Activated T-cell treated with anti-CD3 and anti-CD28 coated beads for 4 hours (primary cell): ENCODE results near the gene PKDREJ.
A peak's percentile ranks its signal among the peaks of the same experiment; 100 is the strongest.
"Not testable (repeated sequence)": the region's sequence is repeated elsewhere in the genome, so short reads cannot be mapped to it uniquely, and the experiment has no call there.

Experiments
- DNase-seq: peaks from one replicate; pipeline ENCODE4 v3.0.0-alpha.2; 2020

PKDREJ gene

DNA sequence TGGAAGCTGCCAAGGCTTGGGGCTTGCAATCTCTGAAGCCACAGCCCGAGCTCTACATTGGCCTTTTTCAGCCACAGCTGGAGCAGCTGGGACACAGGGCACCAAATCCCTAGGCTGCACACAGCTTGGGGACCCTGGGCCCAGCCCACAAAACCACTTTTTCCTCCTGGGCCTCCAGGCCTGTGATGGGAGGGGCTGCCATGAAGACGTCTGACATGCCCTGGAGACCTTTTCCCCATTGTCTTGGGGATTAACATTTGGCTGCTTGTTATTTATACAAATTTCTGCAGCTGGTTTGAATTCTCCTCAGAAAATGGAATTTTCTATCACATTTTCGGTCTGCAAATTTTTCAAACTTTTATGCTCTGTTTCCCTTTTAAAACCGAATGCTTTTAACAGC is 2.5 kb upstream of the PKDREJ start:
- DNase-seq: not testable (repeated sequence)

DNA sequence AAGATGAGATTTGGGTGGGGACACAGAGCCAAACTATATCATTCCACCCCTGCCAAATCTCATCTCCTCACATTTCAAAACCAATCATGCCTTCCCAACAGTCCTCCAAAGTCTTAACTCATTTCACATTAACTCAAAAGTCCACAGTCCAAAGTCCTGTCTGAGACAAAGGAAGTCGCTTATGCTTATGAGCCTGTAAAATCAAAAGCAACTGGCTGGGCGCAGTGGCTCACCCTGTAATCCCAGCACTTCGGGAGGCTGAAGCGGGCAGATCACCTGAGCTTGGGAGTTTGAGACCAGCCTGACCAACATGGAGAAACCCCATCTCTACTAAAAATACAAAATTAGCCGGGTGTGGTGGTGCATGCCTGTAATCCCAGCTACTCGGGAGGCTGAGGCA is 1.4 kb upstream of the PKDREJ start:
- DNase-seq: not testable (repeated sequence)

DNA sequence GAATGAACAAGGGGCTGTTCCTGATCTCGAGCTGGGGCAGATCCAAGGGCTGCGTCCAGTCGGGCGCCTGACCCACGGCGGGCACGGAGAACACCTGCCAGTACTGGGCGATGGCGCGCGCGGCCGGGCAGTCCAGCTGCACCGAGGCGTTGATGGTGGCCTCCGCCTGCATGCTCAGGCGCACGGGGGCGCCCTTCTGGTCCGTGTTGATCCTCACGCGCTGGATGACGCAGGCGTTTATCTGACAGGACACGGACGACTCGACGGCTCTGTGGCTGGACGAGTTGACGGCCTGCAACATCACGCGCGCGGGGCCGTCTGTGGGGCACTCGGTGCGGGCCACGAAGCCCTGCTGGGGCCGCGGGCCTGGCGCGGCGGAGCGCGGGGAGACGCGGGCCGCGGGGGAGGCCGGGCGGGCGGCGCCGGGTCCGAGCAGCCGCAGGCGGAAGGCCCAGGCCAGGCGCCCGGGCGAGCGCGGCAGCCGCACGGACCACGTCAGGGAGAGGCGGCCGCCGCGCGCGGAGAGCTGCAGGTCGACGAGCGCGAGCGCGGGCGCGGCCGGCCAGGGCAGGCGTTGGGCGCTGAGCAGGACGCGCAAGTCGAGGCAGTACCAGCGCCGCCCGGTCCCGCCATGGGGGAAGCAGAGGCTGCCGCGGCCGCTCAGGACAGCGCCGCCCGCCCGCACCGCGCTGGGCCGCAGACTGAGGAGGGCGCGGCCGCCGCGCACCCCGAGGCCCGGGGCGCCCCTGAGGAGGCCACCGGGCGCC is 511 bp downstream of the PKDREJ start:
- DNase-seq: no peak

DNA sequence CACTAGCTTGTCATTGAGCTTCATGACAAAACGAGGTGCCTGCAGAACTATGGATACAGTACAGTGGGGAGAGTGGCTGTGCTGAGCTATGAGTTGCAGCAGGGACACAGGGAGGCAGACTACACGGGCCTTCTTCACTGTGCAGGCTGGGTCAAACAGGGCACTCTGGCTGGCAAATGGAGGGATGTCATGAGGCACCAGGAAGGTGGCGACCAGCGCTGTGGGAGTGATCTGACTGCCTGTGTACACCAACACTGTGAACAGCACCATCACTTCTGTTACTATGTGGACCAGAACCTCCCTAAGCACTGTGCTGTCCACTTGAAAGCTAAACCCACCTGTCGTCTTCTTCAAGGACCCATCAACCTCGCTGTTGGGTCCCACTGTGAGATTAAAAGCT is 3.1 kb downstream of the PKDREJ start:
- DNase-seq: no peak

DNA sequence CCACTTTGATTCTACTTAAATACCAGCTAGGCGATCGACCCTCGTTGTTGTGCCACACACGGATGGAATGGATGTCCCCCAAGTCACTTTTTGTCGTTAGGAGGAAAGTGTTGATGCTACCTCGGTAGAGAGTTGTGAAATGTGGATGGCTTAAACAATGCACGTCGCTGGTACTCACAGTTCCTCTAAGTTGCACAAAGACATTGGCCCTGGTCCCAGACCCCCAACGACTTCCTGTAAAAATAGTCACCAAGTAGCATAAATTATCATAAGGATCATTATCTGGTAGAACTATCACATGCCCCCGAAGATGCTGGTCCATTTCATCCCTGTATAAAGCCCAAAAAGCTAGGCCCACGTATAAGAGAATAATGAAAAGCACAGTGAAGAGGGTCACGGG is 3.8 kb downstream of the PKDREJ start:
- DNase-seq: no peak

DNA sequence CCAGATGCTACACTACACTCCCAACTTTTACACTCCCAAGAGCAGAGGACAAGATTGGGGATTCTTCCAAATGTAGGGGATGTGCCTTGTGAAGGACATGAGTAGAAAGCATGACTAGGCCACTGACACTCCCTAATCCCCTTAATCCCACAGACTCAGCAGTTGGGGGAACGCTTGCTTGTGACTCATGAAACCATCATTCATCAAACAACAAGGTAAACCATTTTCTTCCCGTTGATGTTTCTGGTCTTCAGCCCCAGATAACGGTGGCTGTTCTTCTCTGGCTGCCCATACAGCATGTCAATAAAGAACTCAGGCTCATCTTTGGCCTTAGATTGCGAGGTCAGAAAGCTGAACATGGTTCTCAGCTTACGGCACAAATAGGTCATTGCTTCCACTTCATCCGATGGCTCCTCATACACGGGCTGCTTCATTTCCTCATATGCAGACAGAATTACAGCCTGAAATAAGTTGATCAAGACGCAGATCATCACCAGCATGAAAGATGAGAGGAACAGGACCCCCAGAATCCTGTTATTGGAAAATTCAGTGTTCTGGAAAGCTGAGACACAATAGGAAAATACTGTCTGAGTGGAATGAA is 6.7 kb downstream of the PKDREJ start:
- DNase-seq: no peak

DNA sequence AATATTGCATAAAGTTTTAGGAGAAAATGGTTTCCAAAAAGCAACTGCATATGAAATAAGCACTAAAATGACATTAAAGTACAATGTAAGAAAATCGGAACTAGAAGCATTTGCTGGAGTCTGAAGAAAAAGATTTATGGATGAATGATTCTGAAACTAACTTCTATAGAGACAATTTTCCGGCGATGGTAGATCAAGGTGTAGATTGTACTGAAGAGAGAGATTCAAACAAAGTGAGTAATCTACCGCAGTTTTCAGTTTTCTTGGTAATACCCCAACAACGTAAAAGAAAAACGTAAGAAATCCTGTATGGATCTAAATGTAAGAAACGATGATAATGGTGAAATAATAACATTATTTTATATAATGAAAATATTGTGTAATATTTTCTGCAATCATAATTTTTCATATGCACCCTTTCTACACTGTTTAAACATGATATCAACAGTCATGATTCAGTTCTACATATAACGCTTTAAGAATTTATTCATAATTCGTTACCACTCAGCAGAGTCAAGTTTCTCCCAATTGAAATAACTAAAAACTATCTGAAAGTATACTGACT is 11.2 kb downstream of the PKDREJ start:
- no peak for DNase-seq

DNA sequence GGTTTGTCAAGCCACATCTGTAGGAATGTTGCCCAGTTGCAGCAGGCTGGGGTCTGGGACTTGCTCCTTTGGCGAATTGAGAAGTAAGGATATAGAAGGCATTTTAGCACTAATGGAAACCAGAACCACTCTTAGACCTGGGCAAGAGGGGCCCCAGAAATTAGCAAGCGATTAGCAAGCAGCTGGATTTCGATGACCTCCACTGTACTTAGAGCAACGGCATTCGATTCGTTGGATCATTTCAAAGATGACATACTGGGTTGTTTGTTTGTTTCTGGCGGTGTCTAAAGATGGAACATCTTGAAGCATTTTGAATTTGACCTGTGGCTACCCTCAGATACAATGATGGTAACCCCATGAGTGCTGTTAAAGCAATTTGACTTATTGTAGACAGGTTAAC is 11.9 kb downstream of the PKDREJ start:
- no peak for DNase-seq

DNA sequence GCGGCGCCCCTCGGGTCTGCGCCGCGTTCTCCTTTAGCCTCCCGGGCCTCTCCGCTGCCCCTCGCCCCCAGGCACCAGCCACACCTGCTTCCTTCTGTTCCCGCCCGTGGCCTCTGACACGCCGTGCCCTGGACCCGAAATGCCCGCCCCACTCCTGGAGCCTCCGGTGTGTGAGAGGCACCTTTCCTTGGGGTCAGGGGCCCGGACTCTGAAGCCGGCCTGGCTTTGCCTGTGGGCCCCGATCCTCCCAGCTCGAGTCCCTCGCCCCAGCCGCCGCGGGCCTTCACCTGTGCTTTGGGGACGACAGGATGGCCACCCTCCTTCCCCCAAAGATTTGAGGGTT is 12.4 kb downstream of the PKDREJ start:
- no peak for DNase-seq

DNA sequence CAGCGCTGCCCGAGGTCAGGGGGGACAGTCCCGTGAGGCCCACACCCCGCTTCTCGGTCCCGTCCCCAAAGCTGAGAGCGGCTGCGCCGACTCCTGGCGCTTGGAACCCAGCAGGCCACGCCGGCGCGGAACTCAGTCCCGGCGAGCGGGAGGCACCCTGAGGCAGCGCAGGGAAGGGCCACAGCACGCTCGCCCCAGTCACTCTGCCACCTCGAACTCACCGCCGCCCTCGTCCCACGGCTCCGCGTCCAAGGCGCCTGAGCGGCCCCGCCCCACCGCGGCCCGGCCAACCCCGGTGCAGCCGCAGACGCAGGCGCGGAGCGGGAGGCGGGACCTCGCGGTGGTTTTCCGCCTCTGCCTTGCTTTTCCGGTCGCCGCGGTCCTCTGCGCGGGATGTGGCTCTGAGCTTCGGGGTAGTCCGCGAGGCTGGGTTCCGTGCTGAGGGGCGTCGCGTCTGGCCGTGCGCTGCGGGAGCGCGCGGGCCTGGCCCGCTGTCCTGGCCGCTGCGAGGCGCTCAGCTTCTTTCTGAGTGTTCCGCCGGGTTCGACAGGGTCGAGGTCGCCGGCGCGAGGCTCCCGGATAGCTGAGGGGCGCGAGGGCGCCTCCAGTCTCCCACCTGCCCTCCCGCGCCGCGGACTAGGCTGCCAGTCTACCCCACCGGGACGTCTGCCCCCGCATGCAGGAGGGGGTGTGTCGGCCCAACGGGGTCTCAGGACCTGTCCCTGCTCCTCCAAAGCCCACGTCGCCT is 12.9 kb downstream of the PKDREJ start, which contains the start of gene CDPF1:
TSS of gene CDPF1 (minus strand) at position 259 of the 748 bp plus-strand sequence. CDS start 2,009 bp downstream, outside the sequence.
- DNase-seq: peak; percentile 77

DNA sequence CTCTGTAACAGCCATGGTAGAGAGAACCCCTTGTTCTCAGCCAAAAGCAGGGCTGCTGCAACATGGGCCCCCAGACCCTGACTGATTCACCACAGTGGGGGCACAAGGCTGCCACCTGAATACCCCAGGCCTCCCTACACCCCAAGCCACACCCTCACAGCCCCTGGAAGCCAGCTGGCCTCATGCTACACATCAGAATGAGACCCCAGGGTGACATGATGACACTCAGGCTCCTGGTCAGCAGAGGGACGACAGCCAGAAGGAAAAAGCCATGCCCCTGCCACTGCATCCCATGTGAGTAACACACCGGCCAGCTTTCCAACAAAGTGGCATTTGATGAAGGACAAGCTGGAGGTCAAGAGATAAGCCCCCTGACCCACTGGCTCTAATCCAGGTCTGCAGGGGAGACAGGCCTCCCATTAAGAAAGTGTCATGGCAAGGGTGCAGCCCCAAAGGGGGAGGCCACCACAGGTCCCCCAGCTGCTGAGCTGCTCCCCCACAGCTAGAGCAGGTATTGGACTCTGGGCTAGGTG is 15.6 kb downstream of the PKDREJ start:
- DNase-seq: no peak

DNA sequence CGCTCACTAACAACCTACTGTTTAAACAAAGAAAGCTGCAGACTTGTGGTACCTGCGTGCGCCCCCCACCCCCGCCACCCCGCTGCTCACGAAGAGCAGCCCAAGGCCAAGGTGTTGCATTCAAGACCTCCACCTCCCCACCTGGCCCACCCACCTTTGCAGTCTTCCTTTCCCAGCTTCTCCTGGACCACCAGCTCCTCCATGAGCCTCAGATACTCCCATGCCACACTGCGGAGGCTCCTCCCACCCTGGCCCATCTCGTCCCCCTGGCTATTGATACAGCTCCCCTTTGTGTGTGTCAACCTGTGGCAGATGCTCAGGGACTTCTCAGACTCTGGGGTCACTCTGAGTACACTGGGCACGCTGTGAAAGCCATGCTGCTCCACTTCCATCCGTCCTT is 17.0 kb downstream of the PKDREJ start:
- no peak for DNase-seq

DNA sequence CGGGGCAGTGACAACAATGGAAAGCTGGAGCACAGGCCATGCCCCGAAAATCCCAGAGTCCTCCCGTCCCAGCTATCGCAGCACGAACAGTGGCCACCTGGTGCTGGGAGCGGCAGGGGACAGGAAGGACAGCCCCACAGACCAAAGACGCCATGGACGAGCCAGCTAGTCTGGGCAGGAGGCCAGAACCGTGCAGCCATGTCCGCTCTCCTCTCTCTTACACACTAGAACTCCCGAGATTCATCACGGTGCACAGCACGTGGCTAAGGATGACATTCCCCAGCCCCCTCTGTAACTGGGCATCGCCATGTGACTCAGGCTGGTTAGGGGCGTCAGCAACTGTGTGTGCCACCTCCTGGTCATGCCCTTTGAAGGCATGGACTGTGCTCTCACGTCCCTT is 17.6 kb downstream of the PKDREJ start:
- DNase-seq: no peak

DNA sequence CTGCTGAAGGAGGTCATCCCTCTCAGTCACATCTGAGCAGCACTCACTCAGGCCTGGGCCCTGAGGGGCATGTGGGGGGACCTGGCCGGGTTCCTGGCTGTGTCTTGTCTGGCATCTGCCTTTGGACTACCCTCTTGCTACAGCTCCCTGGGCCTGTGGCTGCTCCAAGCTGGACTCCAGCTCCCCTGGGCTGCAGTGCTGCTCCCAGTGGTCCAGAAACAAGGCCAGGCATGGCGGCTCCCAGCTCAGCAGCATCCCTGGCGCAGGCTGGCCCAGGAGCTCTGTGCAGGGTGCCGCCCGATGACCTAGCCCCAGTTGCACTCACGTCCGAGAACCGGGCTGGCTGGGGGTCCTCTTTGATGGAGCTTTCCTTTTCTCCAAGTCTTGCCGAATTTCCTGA is 18.4 kb downstream of the PKDREJ start:
- DNase-seq: no peak

DNA sequence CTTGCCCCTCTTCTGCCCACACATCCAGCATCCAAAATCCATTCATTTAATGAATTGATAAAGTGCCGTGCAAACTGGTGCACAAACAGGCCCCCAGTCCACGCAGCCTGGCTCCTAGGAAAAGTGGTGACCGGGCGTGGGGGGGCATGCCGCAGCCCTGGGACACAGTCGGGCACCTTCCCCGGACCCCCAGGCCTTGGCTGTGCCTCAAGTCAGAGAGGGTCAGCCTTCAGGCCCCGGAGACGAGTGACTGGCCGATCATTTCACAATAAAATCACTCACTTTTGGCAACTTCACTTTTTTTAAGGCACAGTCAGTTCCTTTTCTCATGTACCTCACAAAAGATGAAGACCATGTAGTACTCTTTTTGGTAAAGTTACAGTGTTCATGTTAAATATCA is 21.1 kb downstream of the PKDREJ start:
- DNase-seq: no peak

DNA sequence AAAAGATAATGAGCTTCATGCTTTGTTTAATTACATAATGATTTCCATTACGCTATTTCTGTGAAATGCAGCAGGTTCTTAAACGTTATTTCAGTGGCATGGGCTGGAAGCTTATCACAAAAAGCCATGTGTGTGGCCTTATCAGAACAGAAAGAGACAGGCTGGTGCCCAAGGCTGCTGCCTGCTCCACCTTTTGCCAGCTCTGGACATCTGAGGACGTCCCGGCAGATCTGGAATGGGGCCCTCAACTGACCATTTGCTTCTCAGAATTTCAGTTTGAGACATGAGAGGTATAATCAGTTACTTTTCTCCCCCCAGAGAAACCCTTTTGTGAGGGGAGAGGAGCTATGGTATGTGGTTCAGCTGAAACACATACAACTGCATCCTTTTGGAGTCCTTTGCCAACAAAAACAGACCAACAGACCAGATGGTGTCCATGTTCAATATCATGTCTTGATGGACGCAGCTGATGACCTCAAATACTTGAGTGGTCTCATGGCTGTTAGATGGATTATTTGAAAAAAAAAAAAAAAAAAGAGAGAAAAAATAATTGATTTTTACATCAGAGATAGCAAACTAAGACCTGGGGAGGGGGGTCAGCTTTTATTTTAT is 21.6 kb downstream of the PKDREJ start:
- no peak for DNase-seq

DNA sequence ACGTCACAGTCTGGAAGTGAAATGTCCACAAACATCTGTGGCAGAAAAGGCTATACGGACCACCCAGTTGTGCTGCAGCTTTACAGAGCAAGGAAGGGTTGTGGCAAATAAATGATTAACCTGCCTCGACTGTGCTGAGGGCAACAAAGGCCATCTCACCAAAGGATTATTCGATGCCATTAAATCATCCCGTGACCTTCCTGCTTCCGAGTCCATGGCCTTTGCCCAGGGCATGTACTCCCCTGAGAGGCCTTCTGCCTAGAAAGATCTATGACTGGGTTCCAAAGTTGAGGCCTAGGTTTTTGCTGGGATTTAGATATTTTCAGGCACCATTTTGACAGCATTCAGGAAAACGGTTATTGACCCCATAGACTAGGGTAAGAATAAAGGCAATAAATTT is 22.2 kb downstream of the PKDREJ start:
- no peak for DNase-seq

DNA sequence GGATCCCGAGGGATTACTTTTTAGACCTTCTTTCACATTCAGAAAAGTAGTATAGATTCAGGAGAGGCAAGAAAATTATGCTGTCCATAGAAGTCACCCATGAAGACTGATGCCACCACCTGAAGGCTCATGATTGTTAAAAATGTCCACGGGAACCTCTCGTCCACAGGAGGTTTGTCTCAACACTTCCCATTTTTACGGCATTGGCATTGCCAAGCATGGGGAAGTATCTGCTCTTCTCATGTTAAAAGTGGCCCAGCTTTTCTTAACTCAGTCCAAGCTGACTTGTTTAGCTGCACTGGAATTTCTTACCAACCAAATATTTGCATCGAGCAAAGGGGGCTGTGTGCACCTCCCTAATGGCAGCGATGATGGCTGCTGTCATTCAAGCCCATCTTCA is 22.6 kb downstream of the PKDREJ start:
- no peak for DNase-seq

DNA sequence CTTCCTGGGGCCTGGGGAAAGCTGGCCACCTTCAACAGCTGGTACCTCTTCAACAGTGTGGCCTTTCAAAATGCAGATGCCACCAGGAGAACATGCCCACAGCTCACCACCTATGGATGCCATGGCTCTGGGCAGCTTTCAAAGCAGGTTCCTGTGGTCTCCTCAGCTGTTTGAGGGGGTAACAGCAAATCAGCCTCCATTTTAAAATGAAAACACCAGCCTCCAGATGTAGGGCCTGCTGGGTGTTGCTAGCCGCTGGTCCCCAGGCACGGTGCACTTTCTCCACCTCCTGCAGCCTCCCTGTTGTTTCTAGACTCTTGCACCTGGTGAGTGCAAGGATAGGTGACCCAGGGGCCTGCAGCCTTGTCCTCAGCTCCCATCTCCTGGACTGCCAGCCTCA is 23.1 kb downstream of the PKDREJ start:
- no peak for DNase-seq

DNA sequence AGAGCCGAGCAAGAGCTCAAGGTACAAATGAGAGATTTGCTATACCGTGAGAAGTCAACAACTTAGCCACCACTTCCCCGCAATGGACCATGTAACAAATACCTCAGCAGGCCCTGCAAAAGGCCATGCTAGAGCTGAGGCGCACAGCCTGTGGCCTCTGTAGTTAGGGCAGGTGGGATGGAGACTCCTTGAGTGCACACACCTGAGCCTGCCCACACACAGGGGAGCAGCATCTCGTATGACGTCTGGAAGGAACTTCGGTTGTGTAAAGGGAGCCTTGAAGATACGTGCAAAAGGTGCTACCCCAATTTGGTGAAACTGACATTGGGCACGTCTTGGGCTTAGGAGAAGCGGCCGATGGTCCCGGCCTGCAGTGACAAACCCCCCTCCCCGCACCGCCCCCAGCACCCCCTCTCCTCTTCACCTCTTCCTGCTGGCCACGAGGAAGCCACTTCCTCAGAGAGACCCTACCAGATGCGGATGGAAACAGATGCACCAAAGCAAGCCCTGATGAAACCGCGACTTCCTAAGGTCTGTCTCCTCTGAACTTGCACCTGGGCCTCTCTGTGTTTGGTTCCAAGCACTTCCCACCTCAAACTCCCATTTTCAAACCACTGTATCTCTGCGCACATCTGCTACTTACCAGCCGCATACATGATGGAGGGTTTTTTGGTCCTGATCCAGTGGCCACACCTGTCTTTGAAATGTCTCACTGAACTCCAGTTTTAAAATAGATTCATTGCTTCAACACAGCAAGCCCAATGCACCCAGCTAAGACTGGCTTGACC is 23.7 kb downstream of the PKDREJ start:
- DNase-seq: no peak

DNA sequence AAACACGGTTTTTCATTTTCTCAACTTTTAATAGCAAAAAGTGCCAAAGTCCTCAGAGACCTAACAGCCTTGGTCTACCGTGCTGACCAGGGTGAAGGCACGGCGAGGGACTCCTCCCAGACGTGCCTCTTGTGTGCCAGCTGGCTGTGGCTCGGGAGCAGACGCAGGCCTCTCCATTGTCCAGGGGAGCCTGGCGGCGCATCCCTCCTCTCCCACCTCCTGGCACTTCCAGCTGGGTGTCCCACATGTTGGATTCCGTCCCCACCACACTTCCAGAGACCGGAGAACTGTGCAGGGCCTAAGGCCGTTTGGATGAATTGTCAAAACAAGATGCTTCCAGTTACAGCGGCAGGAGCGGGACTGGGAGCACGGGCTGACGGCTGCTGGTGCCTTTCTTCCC is 24.6 kb downstream of the PKDREJ start:
- no peak for DNase-seq

DNA sequence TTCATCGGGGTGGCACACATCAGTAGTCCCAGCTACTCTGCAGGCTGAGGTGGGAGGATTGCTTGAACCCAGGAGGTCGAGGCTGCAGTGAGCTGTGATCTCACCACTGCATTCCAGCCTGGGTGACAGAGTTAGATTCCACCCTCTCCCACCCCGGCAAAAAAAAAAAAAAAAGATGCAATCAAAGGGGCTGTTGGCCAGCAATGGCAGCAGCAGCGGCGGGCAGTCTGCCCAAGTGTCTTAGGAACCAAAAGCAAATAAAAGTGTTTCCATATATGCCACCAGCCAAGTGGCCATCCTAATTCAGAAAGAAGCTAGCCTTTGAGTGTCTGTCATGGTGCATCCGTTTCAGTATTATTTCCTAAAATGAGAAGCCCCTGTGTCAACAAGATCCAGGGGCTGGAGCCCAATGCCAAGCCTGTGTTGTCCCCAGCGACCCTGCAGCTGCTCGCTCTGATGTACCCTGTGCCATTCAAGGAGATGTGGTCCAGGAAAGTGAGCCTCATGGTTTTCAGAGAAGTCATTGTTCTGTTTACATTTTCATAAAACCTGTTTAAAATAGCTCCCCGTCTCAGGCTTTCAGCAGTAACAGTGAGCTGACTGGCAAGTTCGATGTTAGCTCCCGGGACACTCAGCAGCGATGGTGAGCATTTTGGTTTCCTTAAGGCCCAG is 25.6 kb downstream of the PKDREJ start:
- no peak for DNase-seq
